ENCODE data around the gene NDUFAF3. TPM values are rescaled to one million over a fixed set of nuclear protein-coding genes. Genes with fewer than 3 reads are reported as not detected.
A peak's percentile ranks its signal among the peaks of the same experiment; 100 is the strongest.

NDUFAF3 gene
- polyA plus RNA-seq (ENCODE audit: low read depth in 6 of 6): 100 to 1,000 TPM; 124 to 177 (median 143) TPM

- H3K27me3 Mint-ChIP-seq: no peaks in the 10 kb centered on the region
Measured at GRCh38 chr3:49021813-49022687, at the start of gene NDUFAF3. Gene NDUFAF3, plus strand, starts transcription at chr3:49022121. Its CDS starts 24 bp downstream, at chr3:49022145.

GRCh38 chr3:48974076-48974864 lies 47.7 kb upstream of the NDUFAF3 start:
- no peak overlapping the region for H3K4me3 Mint-ChIP-seq
- peaks cover 12 to 22% of the 10 kb centered on the region in 2 donors for H3K36me3 Mint-ChIP-seq
- H3K27ac Mint-ChIP-seq: peak overlapping the region in 1 of 6 donors; percentile 90
- H3K4me1 Mint-ChIP-seq: no peaks in the 10 kb centered on the region
- no peaks in the 10 kb centered on the region for H3K9me3 Mint-ChIP-seq
- ATAC-seq (ENCODE audit: low read depth in 2 of 2) (no peak), DNase-seq (no peak)
- H3K27me3 Mint-ChIP-seq: no peaks in the 10 kb centered on the region

More at GRCh38 chr3:49021813-49022687, at the start of gene NDUFAF3:
- ATAC-seq (ENCODE audit: low read depth in 2 of 2) (peak; percentile 78 to 80), DNase-seq (peak; percentile 94)
- Mint-ChIP-seq H3K9me3 (no peaks in the 10 kb centered on the region), H3K36me3 (no peaks in the 10 kb centered on the region), H3K27ac (peak within 1 kb of the TSS; percentile 94 to 99 (median 98)), H3K4me1 (peaks cover 25 to 74% (median 57%) of the 10 kb centered on the region in 3 donors), H3K4me3 (peak within 1 kb of the TSS; percentile 90 to 98 (median 97))

GRCh38 chr3:48979451-48979850 lies 42.5 kb upstream of the NDUFAF3 start:
- no peaks in the 10 kb centered on the region for H3K9me3 Mint-ChIP-seq
- DNase-seq (no peak), ATAC-seq (ENCODE audit: low read depth in 2 of 2) (no peak)
- H3K4me1 Mint-ChIP-seq: no peaks in the 10 kb centered on the region
- H3K27me3 Mint-ChIP-seq: no peaks in the 10 kb centered on the region
- peak overlapping the region in 2 of 6 donors; percentile 26 to 80 for H3K27ac Mint-ChIP-seq
- H3K4me3 Mint-ChIP-seq: no peak overlapping the region
- peaks cover 8 to 23% of the 10 kb centered on the region in 2 donors for H3K36me3 Mint-ChIP-seq

GRCh38 chr3:48980295-48980694 lies 41.6 kb upstream of the NDUFAF3 start:
- Mint-ChIP-seq H3K27me3 (no peaks in the 10 kb centered on the region), H3K27ac (no peak overlapping the region), H3K36me3 (peaks cover 8 to 23% of the 10 kb centered on the region in 2 donors), H3K4me3 (no peak overlapping the region), H3K9me3 (no peaks in the 10 kb centered on the region), H3K4me1 (no peaks in the 10 kb centered on the region)
- DNase-seq: no peak
- no peak for ATAC-seq (ENCODE audit: low read depth in 2 of 2)

GRCh38 chr3:48982016-48982415 lies 39.9 kb upstream of the NDUFAF3 start:
- Mint-ChIP-seq H3K9me3 (no peaks in the 10 kb centered on the region), H3K4me1 (no peaks in the 10 kb centered on the region), H3K4me3 (no peak overlapping the region), H3K36me3 (peaks cover 8 to 23% of the 10 kb centered on the region in 2 donors), H3K27me3 (no peaks in the 10 kb centered on the region), H3K27ac (no peak overlapping the region)
- no peak for ATAC-seq (ENCODE audit: low read depth in 2 of 2)
- DNase-seq: no peak

GRCh38 chr3:48982686-48983085 lies 39.2 kb upstream of the NDUFAF3 start:
- no peak for ATAC-seq (ENCODE audit: low read depth in 2 of 2)
- peak overlapping the region in 1 of 8 donors; percentile 30 for H3K4me3 Mint-ChIP-seq
- H3K27me3 Mint-ChIP-seq: no peaks in the 10 kb centered on the region
- peaks cover 8 to 23% of the 10 kb centered on the region in 2 donors for H3K36me3 Mint-ChIP-seq
- DNase-seq: no peak
- peak overlapping the region in 1 of 6 donors; percentile 39 for H3K27ac Mint-ChIP-seq
- peaks cover under 1 to 2% (median 1%) of the 10 kb centered on the region in 3 donors for H3K4me1 Mint-ChIP-seq
- no peaks in the 10 kb centered on the region for H3K9me3 Mint-ChIP-seq

- H3K4me3 Mint-ChIP-seq: peak overlapping the region in 2 of 8 donors; percentile 30 to 39
- ATAC-seq (ENCODE audit: low read depth in 2 of 2) (no peak), DNase-seq (no peak)
- H3K27me3 Mint-ChIP-seq: no peaks in the 10 kb centered on the region
- no peaks in the 10 kb centered on the region for H3K9me3 Mint-ChIP-seq
- H3K36me3 Mint-ChIP-seq: peaks cover 8 to 23% of the 10 kb centered on the region in 2 donors
- H3K27ac Mint-ChIP-seq: peak overlapping the region in 1 of 6 donors; percentile 49
- H3K4me1 Mint-ChIP-seq: peaks cover 4 to 5% (median 5%) of the 10 kb centered on the region in 3 donors
Measured at GRCh38 chr3:48983096-48983495, 38.8 kb upstream of the NDUFAF3 start.

GRCh38 chr3:48984663-48985062 lies 37.3 kb upstream of the NDUFAF3 start:
- H3K27ac Mint-ChIP-seq: peak overlapping the region in 2 of 6 donors; percentile 49 to 78
- peaks cover 11 to 16% (median 14%) of the 10 kb centered on the region in 3 donors for H3K4me1 Mint-ChIP-seq
- ATAC-seq (ENCODE audit: low read depth in 2 of 2): no peak
- DNase-seq: no peak
- no peaks in the 10 kb centered on the region for H3K27me3 Mint-ChIP-seq
- no peak overlapping the region for H3K4me3 Mint-ChIP-seq
- peaks cover under 1 to 17% of the 10 kb centered on the region in 2 donors for H3K36me3 Mint-ChIP-seq
- no peaks in the 10 kb centered on the region for H3K9me3 Mint-ChIP-seq

- Mint-ChIP-seq H3K27ac (peak overlapping the region in 3 of 6 donors; percentile 1 to 23 (median 6)), H3K27me3 (no peaks in the 10 kb centered on the region), H3K4me3 (no peak overlapping the region), H3K9me3 (no peaks in the 10 kb centered on the region), H3K4me1 (peaks cover 16 to 21% (median 19%) of the 10 kb centered on the region in 3 donors), H3K36me3 (peaks cover 0 to 17% of the 10 kb centered on the region in 2 donors)
- ATAC-seq (ENCODE audit: low read depth in 2 of 2) (no peak), DNase-seq (no peak)
Measured at GRCh38 chr3:48985831-48986376, 36.0 kb upstream of the NDUFAF3 start.

- DNase-seq (no peak), ATAC-seq (ENCODE audit: low read depth in 2 of 2) (no peak)
- Mint-ChIP-seq H3K27me3 (no peaks in the 10 kb centered on the region), H3K4me1 (peaks cover 23 to 39% (median 38%) of the 10 kb centered on the region in 3 donors), H3K27ac (peak overlapping the region in 5 of 6 donors; percentile 24 to 90 (median 80)), H3K36me3 (no peaks in the 10 kb centered on the region), H3K4me3 (peak overlapping the region; percentile 83 to 94 (median 90)), H3K9me3 (no peaks in the 10 kb centered on the region)
Measured at GRCh38 chr3:48989126-48989795, 32.7 kb upstream of the NDUFAF3 start.

GRCh38 chr3:48989796-48990635 lies 31.9 kb upstream of the NDUFAF3 start, which contains the start of gene P4HTM:
Gene P4HTM, plus strand, starts transcription at chr3:48990241. Its CDS starts 16 bp downstream, at chr3:48990257.
- peak within 1 kb of the TSS; percentile 33 to 96 (median 86) for H3K27ac Mint-ChIP-seq
- ATAC-seq (ENCODE audit: low read depth in 2 of 2) (peak; percentile 67 to 77), DNase-seq (peak; percentile 38)
- no peaks in the 10 kb centered on the region for H3K36me3 Mint-ChIP-seq
- peak within 1 kb of the TSS; percentile 89 to 94 (median 92) for H3K4me3 Mint-ChIP-seq
- H3K4me1 Mint-ChIP-seq: peaks cover 23 to 42% (median 38%) of the 10 kb centered on the region in 3 donors
- H3K9me3 Mint-ChIP-seq: no peaks in the 10 kb centered on the region
- H3K27me3 Mint-ChIP-seq: no peaks in the 10 kb centered on the region
